ENCODE data around the gene RNF187.

The RNF187 gene

GRCh38 chr1:228488818-228489674 lies 1.9 kb downstream of the RNF187 start:
- Histone ChIP-seq H3K9ac (ENCODE audit: low read depth, low read length) (no peak overlapping the region), H3K27me3 (ENCODE audit: control insufficient read depth, insufficient read depth, low read length) (no peaks in the 10 kb centered on the region), H3K36me3 (ENCODE audit: control insufficient read depth, insufficient read depth, low read length) (peaks cover 39% of the 10 kb centered on the region), H3K4me3 (ENCODE audit: low read depth, low read length) (peak overlapping the region; percentile 95; the same call in 1 of the 2 replicates), H3K9me3 (ENCODE audit: control insufficient read depth, insufficient read depth, low read length) (no peaks in the 10 kb centered on the region), H3K4me1 (ENCODE audit: control insufficient read depth, insufficient read depth, low read length) (0 out of 2 replicates have a peak, but pooled peaks cover 4% of the 10 kb centered on the region), H3K27ac (ENCODE audit: low read depth, low read length) (no peak overlapping the region)

GRCh38 chr1:228490120-228491078 lies 3.2 kb downstream of the RNF187 start:
- Histone ChIP-seq H3K4me1 (ENCODE audit: control insufficient read depth, insufficient read depth, low read length) (0 out of 2 replicates have a peak, but pooled peaks cover 4% of the 10 kb centered on the region), H3K9me3 (ENCODE audit: control insufficient read depth, insufficient read depth, low read length) (no peaks in the 10 kb centered on the region), H3K27me3 (ENCODE audit: control insufficient read depth, insufficient read depth, low read length) (no peaks in the 10 kb centered on the region), H3K36me3 (ENCODE audit: control insufficient read depth, insufficient read depth, low read length) (peaks cover 53% of the 10 kb centered on the region), H3K27ac (ENCODE audit: low read depth, low read length) (no peak overlapping the region), H3K9ac (ENCODE audit: low read depth, low read length) (no peak overlapping the region), H3K4me3 (ENCODE audit: low read depth, low read length) (no peak overlapping the region)

DNA sequence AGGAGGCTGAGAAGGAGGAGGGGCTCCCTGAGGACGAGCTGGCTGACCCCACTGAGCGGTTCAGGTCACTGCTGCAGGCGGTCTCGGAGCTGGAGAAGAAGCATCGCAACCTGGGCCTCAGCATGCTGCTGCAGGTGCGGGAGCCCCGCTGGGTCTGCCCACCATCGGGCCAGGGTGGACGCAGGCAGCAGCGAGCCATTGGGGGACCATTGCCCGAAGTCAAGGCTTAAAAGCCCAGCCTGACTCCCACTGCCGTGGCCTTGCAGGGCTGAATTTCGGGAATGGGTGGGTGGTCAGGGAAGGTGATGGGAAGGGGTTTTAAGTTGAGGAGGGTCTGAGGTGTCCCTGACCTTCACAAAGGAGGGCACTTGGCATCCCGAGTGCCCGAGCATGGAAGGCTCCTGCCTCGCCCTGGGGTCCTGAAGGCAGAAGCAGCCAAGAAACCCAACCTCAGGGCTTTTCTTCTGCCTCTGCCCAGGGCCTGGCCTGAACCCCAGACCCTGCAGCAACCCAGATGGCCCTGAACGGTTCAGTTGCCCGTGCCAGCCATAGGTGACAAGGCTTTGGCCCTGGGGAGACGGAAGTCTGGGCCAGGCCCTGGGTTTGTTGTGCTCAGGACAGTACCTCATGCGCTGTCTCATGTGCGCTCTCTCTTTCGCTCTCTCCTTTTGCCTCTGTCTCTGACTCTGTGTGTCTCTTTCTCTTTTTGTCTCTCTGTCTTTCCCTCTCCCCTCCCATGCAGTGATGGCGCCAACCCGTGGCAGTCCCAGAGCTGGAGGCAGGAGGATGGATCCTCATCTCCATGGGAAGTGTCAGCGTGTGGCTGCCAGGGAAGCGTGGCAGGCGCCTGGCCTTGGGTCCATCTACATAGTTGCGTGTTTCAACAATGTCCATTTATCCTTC lies 6.2 kb downstream of the RNF187 start:
- Histone ChIP-seq H3K27ac (ENCODE audit: low read depth, low read length) (no peak overlapping the region), H3K4me3 (ENCODE audit: low read depth, low read length) (no peak overlapping the region), H3K4me1 (ENCODE audit: control insufficient read depth, insufficient read depth, low read length) (peaks cover 16% of the 10 kb centered on the region; the same call in 1 of the 2 replicates), H3K9ac (ENCODE audit: low read depth, low read length) (no peak overlapping the region), H3K9me3 (ENCODE audit: control insufficient read depth, insufficient read depth, low read length) (no peaks in the 10 kb centered on the region), H3K36me3 (ENCODE audit: control insufficient read depth, insufficient read depth, low read length) (peaks cover 57% of the 10 kb centered on the region), H3K27me3 (ENCODE audit: control insufficient read depth, insufficient read depth, low read length) (no peaks in the 10 kb centered on the region)

- H3K4me1 ChIP-seq (ENCODE audit: control insufficient read depth, insufficient read depth, low read length) = peaks cover 14% of the 10 kb centered on the region; the same call in 1 of the 2 replicates
- no peak overlapping the region for H3K9ac ChIP-seq (ENCODE audit: low read depth, low read length)
- H3K9me3 ChIP-seq (ENCODE audit: control insufficient read depth, insufficient read depth, low read length) = no peaks in the 10 kb centered on the region
- H3K27ac ChIP-seq (ENCODE audit: low read depth, low read length) = no peak overlapping the region
- peaks cover 5% of the 10 kb centered on the region; the same call in 1 of the 2 replicates for H3K27me3 ChIP-seq (ENCODE audit: control insufficient read depth, insufficient read depth, low read length)
- H3K36me3 ChIP-seq (ENCODE audit: control insufficient read depth, insufficient read depth, low read length) = peaks cover 56% of the 10 kb centered on the region
- no peak overlapping the region for H3K4me3 ChIP-seq (ENCODE audit: low read depth, low read length)
Measured at GRCh38 chr1:228494044-228494353, 6.8 kb downstream of the RNF187 start.

DNA sequence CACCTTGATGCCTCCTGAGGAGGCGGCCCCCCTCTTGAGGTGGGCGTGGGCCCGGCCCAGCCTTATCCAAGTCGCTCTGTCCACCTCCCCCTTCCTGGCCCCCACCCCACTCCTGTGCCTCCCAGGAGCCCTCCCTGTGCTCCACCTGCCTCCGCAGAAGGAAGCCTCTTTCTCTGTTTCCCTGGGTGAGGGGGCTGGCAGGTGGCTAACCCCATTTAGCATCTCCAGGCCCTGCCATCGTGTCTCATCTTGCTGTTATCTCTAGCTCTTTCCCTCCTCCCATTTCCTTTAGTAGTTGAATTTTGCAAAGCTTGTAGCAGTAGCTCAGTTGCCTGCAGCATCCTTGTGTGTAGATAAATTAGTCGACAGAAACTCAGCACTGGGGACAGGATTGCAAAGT lies 7.2 kb downstream of the RNF187 start:
- Histone ChIP-seq H3K9me3 (ENCODE audit: control insufficient read depth, insufficient read depth, low read length) (no peaks in the 10 kb centered on the region), H3K9ac (ENCODE audit: low read depth, low read length) (no peak overlapping the region), H3K4me3 (ENCODE audit: low read depth, low read length) (no peak overlapping the region), H3K4me1 (ENCODE audit: control insufficient read depth, insufficient read depth, low read length) (peaks cover 14% of the 10 kb centered on the region; the same call in 1 of the 2 replicates), H3K36me3 (ENCODE audit: control insufficient read depth, insufficient read depth, low read length) (peaks cover 52% of the 10 kb centered on the region), H3K27ac (ENCODE audit: low read depth, low read length) (no peak overlapping the region), H3K27me3 (ENCODE audit: control insufficient read depth, insufficient read depth, low read length) (peaks cover 9% of the 10 kb centered on the region)

DNA sequence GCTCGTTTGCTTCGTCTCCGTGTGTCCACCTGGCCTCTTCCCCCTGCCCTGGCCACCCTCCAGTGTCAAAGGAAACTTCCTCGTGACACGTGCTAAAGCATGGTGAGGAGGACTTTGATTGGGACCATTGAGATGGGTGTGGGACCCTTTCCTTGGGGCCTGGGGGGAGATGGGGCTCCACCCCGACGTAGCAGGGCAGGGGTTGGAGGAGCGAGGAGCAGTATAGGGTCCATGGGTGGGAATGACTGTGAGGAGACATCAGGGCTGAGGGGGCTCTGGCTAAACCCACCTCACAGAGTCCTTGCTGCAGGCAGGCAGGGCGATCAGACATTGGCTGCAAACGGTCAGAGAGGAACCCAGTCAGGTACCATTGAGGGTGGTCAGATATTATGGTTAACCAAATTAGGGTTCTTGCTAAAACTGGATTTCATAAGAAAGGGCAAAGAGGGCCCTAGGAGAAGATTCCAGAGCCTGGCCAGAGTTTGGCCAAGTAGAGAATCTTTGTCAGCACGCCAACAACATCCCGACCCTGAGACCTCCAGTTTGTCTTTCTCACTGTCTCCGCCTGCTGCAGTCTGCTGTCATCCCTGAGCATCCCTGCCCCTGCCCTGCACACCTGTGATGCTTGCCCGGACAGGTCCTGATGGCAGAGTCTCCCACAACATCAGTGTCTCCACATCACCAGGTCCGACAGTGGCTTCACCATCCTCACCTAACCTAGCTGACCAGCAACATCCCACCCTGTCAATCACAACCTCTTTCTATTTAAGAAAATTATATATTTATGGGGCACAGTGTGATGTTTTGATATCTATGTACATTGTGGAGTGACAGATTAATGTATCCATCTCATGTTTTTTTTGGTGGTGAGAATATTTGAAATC lies 8.0 kb downstream of the RNF187 start:
- no peak overlapping the region for H3K4me3 ChIP-seq (ENCODE audit: low read depth, low read length)
- peaks cover 17% of the 10 kb centered on the region for H3K27me3 ChIP-seq (ENCODE audit: control insufficient read depth, insufficient read depth, low read length)
- H3K4me1 ChIP-seq (ENCODE audit: control insufficient read depth, insufficient read depth, low read length) = peaks cover 14% of the 10 kb centered on the region; the same call in 1 of the 2 replicates
- no peaks in the 10 kb centered on the region for H3K9me3 ChIP-seq (ENCODE audit: control insufficient read depth, insufficient read depth, low read length)
- no peak overlapping the region for H3K9ac ChIP-seq (ENCODE audit: low read depth, low read length)
- no peak overlapping the region for H3K27ac ChIP-seq (ENCODE audit: low read depth, low read length)
- peaks cover 44% of the 10 kb centered on the region for H3K36me3 ChIP-seq (ENCODE audit: control insufficient read depth, insufficient read depth, low read length)

GRCh38 chr1:228496084-228496483 lies 8.9 kb downstream of the RNF187 start:
- no peaks in the 10 kb centered on the region for H3K9me3 ChIP-seq (ENCODE audit: control insufficient read depth, insufficient read depth, low read length)
- peaks cover 17% of the 10 kb centered on the region for H3K4me1 ChIP-seq (ENCODE audit: control insufficient read depth, insufficient read depth, low read length)
- peaks cover 36% of the 10 kb centered on the region for H3K36me3 ChIP-seq (ENCODE audit: control insufficient read depth, insufficient read depth, low read length)
- no peak overlapping the region for H3K9ac ChIP-seq (ENCODE audit: low read depth, low read length)
- peaks cover 26% of the 10 kb centered on the region for H3K27me3 ChIP-seq (ENCODE audit: control insufficient read depth, insufficient read depth, low read length)
- H3K4me3 ChIP-seq (ENCODE audit: low read depth, low read length) = no peak overlapping the region
- H3K27ac ChIP-seq (ENCODE audit: low read depth, low read length) = no peak overlapping the region

GRCh38 chr1:228496494-228496893 lies 9.3 kb downstream of the RNF187 start:
- H3K27ac ChIP-seq (ENCODE audit: low read depth, low read length) = no peak overlapping the region
- H3K4me1 ChIP-seq (ENCODE audit: control insufficient read depth, insufficient read depth, low read length) = peaks cover 17% of the 10 kb centered on the region
- H3K4me3 ChIP-seq (ENCODE audit: low read depth, low read length) = no peak overlapping the region
- no peaks in the 10 kb centered on the region for H3K9me3 ChIP-seq (ENCODE audit: control insufficient read depth, insufficient read depth, low read length)
- H3K27me3 ChIP-seq (ENCODE audit: control insufficient read depth, insufficient read depth, low read length) = peaks cover 30% of the 10 kb centered on the region
- peaks cover 36% of the 10 kb centered on the region for H3K36me3 ChIP-seq (ENCODE audit: control insufficient read depth, insufficient read depth, low read length)
- no peak overlapping the region for H3K9ac ChIP-seq (ENCODE audit: low read depth, low read length)

DNA sequence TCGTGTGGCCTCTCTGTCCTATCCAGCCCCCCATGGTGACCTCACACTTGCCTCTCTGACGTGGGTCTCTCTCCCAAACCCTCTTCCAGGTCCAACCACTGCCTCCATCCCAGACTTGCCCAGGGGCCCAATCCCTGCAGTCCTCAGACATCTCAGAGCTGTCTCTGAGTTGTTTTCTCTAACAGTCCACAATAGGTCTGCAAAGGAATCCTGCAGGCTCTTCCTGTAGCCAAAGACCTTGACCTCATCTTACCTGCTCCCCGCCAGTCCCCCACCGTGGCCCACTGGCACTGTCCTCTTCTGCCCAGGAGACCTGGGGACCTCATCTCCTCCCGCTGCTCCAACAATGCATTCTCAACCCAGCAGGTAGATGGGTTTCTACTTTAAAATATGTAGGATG lies 10.0 kb downstream of the RNF187 start:
- H3K9ac ChIP-seq (ENCODE audit: low read depth, low read length) = no peak overlapping the region
- no peaks in the 10 kb centered on the region for H3K9me3 ChIP-seq (ENCODE audit: control insufficient read depth, insufficient read depth, low read length)
- peaks cover 17% of the 10 kb centered on the region for H3K4me1 ChIP-seq (ENCODE audit: control insufficient read depth, insufficient read depth, low read length)
- H3K36me3 ChIP-seq (ENCODE audit: control insufficient read depth, insufficient read depth, low read length) = peaks cover 31% of the 10 kb centered on the region
- no peak overlapping the region for H3K27ac ChIP-seq (ENCODE audit: low read depth, low read length)
- H3K27me3 ChIP-seq (ENCODE audit: control insufficient read depth, insufficient read depth, low read length) = peaks cover 37% of the 10 kb centered on the region
- no peak overlapping the region for H3K4me3 ChIP-seq (ENCODE audit: low read depth, low read length)

Data from HUES48 (cell line).